ENCODE measurements around the gene COL10A1. TPM values are rescaled to one million over a fixed set of nuclear protein-coding genes. Genes with fewer than 3 reads are reported as not detected.

Gene COL10A1
- total and polyA plus RNA-seq, 2 of the 4 experiments (the other 2 are of a cell fraction): 0.05 TPM; not detected in 1

DNA sequence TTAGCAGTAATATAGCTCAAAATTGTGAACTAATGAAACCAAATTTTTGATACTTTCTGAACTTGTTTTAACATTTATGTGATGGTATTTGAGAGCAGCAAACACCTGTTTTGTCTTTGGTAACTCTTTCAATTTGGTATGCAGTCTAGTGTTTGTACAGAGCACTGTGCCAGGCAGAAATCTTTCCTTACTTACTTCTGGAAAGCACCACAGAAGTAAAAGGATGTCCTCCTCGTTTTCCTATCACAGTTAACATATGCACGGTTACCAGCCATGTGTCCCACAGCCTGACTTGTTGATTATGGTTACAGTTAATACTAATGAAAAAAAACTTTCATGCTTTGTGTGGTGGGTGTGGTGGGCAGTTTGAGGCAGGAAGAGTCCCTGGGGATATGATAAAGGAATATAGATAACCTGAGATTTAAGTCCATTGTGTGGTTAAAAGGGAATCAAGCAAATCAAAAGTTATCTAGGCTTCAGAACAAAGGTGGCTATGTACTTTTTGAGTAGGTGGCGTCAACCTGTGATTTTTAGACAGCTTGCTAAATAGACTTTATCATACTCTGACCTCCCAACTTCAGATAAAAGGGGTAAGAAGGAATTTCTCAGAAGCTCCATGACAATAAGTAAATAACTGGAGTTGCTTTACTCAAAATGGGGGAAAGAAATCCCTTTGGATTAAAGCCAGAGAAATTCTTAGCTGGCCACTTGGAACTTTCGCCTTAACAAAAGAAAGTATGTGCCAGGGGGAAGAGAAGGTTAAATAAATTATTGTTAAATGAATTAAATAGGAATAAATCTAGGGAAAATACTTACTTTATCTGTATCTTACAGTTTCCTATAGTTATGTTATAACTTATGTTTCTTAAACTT is 20.1 kb upstream of the COL10A1 start:
- no CpG with 5 or more reads among the region's 4 CpGs for WGBS, 2 experiments (ENCODE audit: extremely low coverage in 2 of 2, insufficient read length in 1 of 2)
- H2AFZ ChIP-seq (replicated peaks; ENCODE audit: low read length, poor library complexity): no peak overlapping the region
- 0 out of 2 replicates have a peak overlapping the region, but pooled peaks have one; percentile 35 for H3K14ac ChIP-seq (replicated peaks; ENCODE audit: low read depth, low read length)
- 0 out of 2 replicates have a peak overlapping the region, but pooled peaks have one; percentile 10 for H3K4ac ChIP-seq (ENCODE audit: low read depth, low read length)
- H4K5ac ChIP-seq (ENCODE audit: low read depth, low read length): no peak overlapping the region
- ChIA-PET POLR2A (ENCODE audit: unreplicated experiment) (no interaction called here), CTCF (no interaction called here)
- intact Hi-C loops (cut with micrococcal nuclease) (no loop called here), dilution Hi-C loops (cut with HindIII; ENCODE audit: low sequenced_read_pairs, unreplicated experiment) (no loop called here), in situ Hi-C loops (cut with MboI; ENCODE audit: low sequenced_read_pairs) (no loop called here)
- no peaks in the 10 kb centered on the region for H3K9me3 ChIP-seq (ENCODE audit: control insufficient read depth, insufficient read depth, low read length)
- no peak overlapping the region for H3K18ac ChIP-seq (ENCODE audit: low read depth, low read length)
- TF ChIP-seq SMC3 (IDR thresholded peaks at IDR 0.05; ENCODE audit: low read depth, low read length) (no peak), MAFK (IDR thresholded peaks at IDR 0.05; ENCODE audit: low read depth, low read length) (no peak), FOS (IDR thresholded peaks at IDR 0.05; ENCODE audit: low read depth, low read length) (no peak), CEBPB (IDR thresholded peaks at IDR 0.05; ENCODE audit: low read depth, low read length) (no peak), NFE2L2 (IDR thresholded peaks at IDR 0.05; ENCODE audit: low read depth, low read length) (no peak), CHD1 (IDR thresholded peaks at IDR 0.05; ENCODE audit: low read depth, low read length) (no peak), ELK1 (IDR thresholded peaks at IDR 0.05; ENCODE audit: borderline replicate concordance, low read depth, low read length) (no peak), RAD21 (IDR thresholded peaks at IDR 0.05; ENCODE audit: low read length) (no peak)
- H3K27ac ChIP-seq (ENCODE audit: insufficient read depth, low read length): no peak overlapping the region
- no peak overlapping the region for H2BK120ac ChIP-seq (ENCODE audit: low read depth, low read length)
- H2BK20ac ChIP-seq (ENCODE audit: low read depth, low read length): no peak overlapping the region
- no peak overlapping the region for H3K23ac ChIP-seq (ENCODE audit: low read depth, low read length)
- no peak overlapping the region for H3K4me2 ChIP-seq (ENCODE audit: low read depth, low read length)
- H3K27me3 ChIP-seq (ENCODE audit: control insufficient read depth, insufficient read depth, low read length): no peaks in the 10 kb centered on the region
- H3K36me3 ChIP-seq (ENCODE audit: control insufficient read depth, insufficient read depth, low read length): no peaks in the 10 kb centered on the region
- H2BK5ac ChIP-seq (ENCODE audit: low read depth, low read length, poor library complexity, severe bottlenecking): no peak overlapping the region
- no peak overlapping the region for H4K8ac ChIP-seq (ENCODE audit: low read depth in 2 of 2, low read length in 2 of 2)
- H3K79me1 ChIP-seq (ENCODE audit: low read depth in 1 of 2, low read length in 2 of 2): no peaks in the 10 kb centered on the region
- DNase-seq (no peak), ATAC-seq (ENCODE audit: low read depth) (no peak)
- no peaks in the 10 kb centered on the region for H3K9me1 ChIP-seq (ENCODE audit: insufficient read depth, low read length)
- BruUV-seq (replicated peaks): no TSS peak
- H4K20me1 ChIP-seq (ENCODE audit: insufficient read depth, low read length): no peaks in the 10 kb centered on the region
- H3K4me1 ChIP-seq (ENCODE audit: control insufficient read depth, insufficient read depth, low read length): peaks cover 2% of the 10 kb centered on the region; the same call in 1 of the 2 replicates
- H3K4me3 ChIP-seq (ENCODE audit: insufficient read depth, low read depth, low read length): no peak overlapping the region
- H3K56ac ChIP-seq (ENCODE audit: extremely low read depth, insufficient read depth, low read length): no peak overlapping the region
- no peak overlapping the region for H2BK15ac ChIP-seq (ENCODE audit: low read depth, low read length)
- no peak overlapping the region for H2AK5ac ChIP-seq (ENCODE audit: low read depth, low read length)
- no peak overlapping the region for H3K9ac ChIP-seq (ENCODE audit: low read depth, low read length)
- no peak overlapping the region for H2AK9ac ChIP-seq (replicated peaks; ENCODE audit: low read depth, low read length, poor library complexity)
- H4K91ac ChIP-seq (ENCODE audit: insufficient read depth, low read depth, low read length): no peak overlapping the region
